ENCODE results near the gene DYNC1LI1.
A peak's percentile ranks its signal among the peaks of the same experiment; 100 is the strongest.
"Not testable (repeated sequence)": the region's sequence is repeated elsewhere in the genome, so short reads cannot be mapped to it uniquely, and the experiment has no call there.

Gene DYNC1LI1

DNA sequence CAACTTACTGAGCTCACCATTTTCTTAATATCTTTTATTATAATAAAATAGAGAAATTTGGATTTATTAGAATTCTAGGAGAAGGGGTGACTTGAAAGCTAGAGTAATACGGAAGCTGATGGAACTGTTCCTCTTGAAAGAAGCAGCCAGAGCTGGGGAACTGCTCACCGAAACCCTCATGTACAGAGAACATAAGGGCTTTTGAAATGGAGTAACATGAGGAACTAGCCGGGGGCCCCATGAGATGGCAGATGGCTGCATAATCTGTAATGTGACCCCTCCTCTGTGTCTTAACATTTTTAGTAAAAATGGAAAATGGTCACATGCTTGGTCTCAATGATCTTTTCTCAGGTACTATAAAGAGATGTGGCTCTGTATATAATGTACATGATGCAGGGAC is 15.7 kb upstream of the DYNC1LI1 start:
- no peak overlapping the region for H3K23ac ChIP-seq (ENCODE audit: low read length)
- H3K79me2 ChIP-seq (ENCODE audit: control insufficient read depth, insufficient read depth, low read length, poor library complexity): no peaks in the 10 kb centered on the region
- H3K9me3 ChIP-seq (ENCODE audit: insufficient read depth, low read depth, low read length): no peaks in the 10 kb centered on the region
- no peak overlapping the region for H4K8ac ChIP-seq (ENCODE audit: low read depth, low read length)
- H3K36me3 ChIP-seq (ENCODE audit: control insufficient read depth in 1 of 2, insufficient read depth in 2 of 2, low read length in 2 of 2): no peaks in the 10 kb centered on the region
- no peak for DNase-seq
- H3K4me2 ChIP-seq (ENCODE audit: low read length): no peak overlapping the region
- H4K91ac ChIP-seq (ENCODE audit: low read depth, low read length): no peak overlapping the region
- H2AFZ ChIP-seq (ENCODE audit: insufficient read depth, low read length, poor library complexity): no peak overlapping the region
- no peak overlapping the region for H2AK5ac ChIP-seq (ENCODE audit: low read length)
- H3K9ac ChIP-seq (ENCODE audit: low read length): no peak overlapping the region
- H3K14ac ChIP-seq (ENCODE audit: low read length): no peak overlapping the region
- no peak overlapping the region for H2BK120ac ChIP-seq (ENCODE audit: insufficient read depth, low read length, poor library complexity)
- no peaks in the 10 kb centered on the region for H3K27me3 ChIP-seq (ENCODE audit: insufficient read depth, low read length)
- H3K4me3 ChIP-seq (ENCODE audit: low read depth, low read length): no peak overlapping the region
- H3K18ac ChIP-seq (ENCODE audit: low read length): no peak overlapping the region
- no peaks in the 10 kb centered on the region for H3K79me1 ChIP-seq (ENCODE audit: low read length)
- H4K12ac ChIP-seq (ENCODE audit: low read depth, low read length): no peak overlapping the region
- no CpG with 5 or more reads among the region's 3 CpGs for WGBS (ENCODE audit: extremely low coverage, insufficient coverage, insufficient read length)
- H2BK12ac ChIP-seq (ENCODE audit: low read length): no peak overlapping the region
- H3K27ac ChIP-seq (ENCODE audit: low read depth, low read length): no peak overlapping the region
- no peak overlapping the region for H2BK5ac ChIP-seq (ENCODE audit: low read depth, low read length, poor library complexity)
- H3K4ac ChIP-seq (ENCODE audit: low read depth, low read length): no peak overlapping the region
- no peaks in the 10 kb centered on the region for H3K4me1 ChIP-seq (ENCODE audit: control insufficient read depth in 1 of 2, insufficient read depth in 2 of 2, low read length in 2 of 2)

DNA sequence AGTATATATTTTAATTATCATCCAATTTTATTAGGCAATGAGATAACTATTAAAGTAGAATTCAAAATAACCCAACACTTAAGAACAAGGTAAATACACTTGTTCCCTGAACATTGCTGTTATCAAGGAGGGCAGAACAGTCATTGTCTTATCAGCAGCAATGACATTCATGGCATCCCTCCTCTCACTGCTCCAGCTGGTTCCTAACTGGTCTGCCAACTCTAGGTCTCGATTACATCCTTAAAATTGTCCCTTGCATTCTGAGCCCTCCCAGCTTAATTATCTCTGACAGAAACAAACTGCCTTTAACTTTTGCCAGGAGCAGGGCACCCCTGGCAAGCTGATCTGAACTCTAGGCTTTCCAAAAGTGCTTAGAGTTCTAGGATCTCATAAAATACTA is 14.0 kb upstream of the DYNC1LI1 start:
- Histone ChIP-seq H2AFZ (ENCODE audit: insufficient read depth, low read length, poor library complexity) (no peak overlapping the region), H3K79me1 (ENCODE audit: low read length) (no peaks in the 10 kb centered on the region), H2AK5ac (ENCODE audit: low read length) (no peak overlapping the region), H4K12ac (ENCODE audit: low read depth, low read length) (no peak overlapping the region), H3K23ac (ENCODE audit: low read length) (no peak overlapping the region), H3K79me2 (ENCODE audit: control insufficient read depth, insufficient read depth, low read length, poor library complexity) (no peaks in the 10 kb centered on the region), H3K27me3 (ENCODE audit: insufficient read depth, low read length) (no peaks in the 10 kb centered on the region), H3K27ac (ENCODE audit: low read depth, low read length) (no peak overlapping the region), H2BK5ac (ENCODE audit: low read depth, low read length, poor library complexity) (no peak overlapping the region), H3K4me1 (ENCODE audit: control insufficient read depth in 1 of 2, insufficient read depth in 2 of 2, low read length in 2 of 2) (no peaks in the 10 kb centered on the region), H2BK120ac (ENCODE audit: insufficient read depth, low read length, poor library complexity) (no peak overlapping the region), H3K18ac (ENCODE audit: low read length) (no peak overlapping the region), H3K4me2 (ENCODE audit: low read length) (no peak overlapping the region), H2BK12ac (ENCODE audit: low read length) (no peak overlapping the region), H3K9me3 (ENCODE audit: insufficient read depth, low read depth, low read length) (no peaks in the 10 kb centered on the region), H3K36me3 (ENCODE audit: control insufficient read depth in 1 of 2, insufficient read depth in 2 of 2, low read length in 2 of 2) (no peaks in the 10 kb centered on the region), H3K9ac (ENCODE audit: low read length) (no peak overlapping the region), H4K8ac (ENCODE audit: low read depth, low read length) (no peak overlapping the region), H3K4me3 (ENCODE audit: low read depth, low read length) (no peak overlapping the region), H3K4ac (ENCODE audit: low read depth, low read length) (no peak overlapping the region), H4K91ac (ENCODE audit: low read depth, low read length) (no peak overlapping the region), H3K14ac (ENCODE audit: low read length) (no peak overlapping the region)
- no CpG with 5 or more reads among the region's 1 CpG for WGBS (ENCODE audit: extremely low coverage, insufficient coverage, insufficient read length)
- DNase-seq: peak; percentile 87 to 93

DNA sequence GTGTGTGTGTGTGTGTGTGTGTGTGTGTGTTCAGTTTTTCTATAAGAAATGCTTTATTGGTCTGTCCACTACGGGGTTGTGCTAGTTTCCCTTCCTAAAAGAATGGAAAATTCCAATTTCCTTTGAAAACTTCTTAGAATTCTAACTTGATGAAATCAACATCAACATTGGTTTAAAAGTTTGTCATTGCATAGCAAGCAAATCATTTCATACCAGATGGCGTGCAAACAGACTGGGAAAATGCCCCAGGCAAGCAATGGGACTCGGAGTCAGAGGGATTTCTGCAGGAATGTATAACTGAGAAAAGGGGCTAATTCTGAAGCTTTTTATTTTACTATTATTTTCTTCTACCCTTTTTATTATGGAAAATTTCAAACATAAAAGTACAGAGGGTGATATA is 13.1 kb upstream of the DYNC1LI1 start:
- no peak overlapping the region for H3K23ac ChIP-seq (ENCODE audit: low read length)
- no peak overlapping the region for H2BK5ac ChIP-seq (ENCODE audit: low read depth, low read length, poor library complexity)
- H3K9ac ChIP-seq (ENCODE audit: low read length): no peak overlapping the region
- H3K27me3 ChIP-seq (ENCODE audit: insufficient read depth, low read length): no peaks in the 10 kb centered on the region
- H3K27ac ChIP-seq (ENCODE audit: low read depth, low read length): no peak overlapping the region
- H2AK5ac ChIP-seq (ENCODE audit: low read length): no peak overlapping the region
- H3K9me3 ChIP-seq (ENCODE audit: insufficient read depth, low read depth, low read length): no peaks in the 10 kb centered on the region
- no peaks in the 10 kb centered on the region for H3K79me1 ChIP-seq (ENCODE audit: low read length)
- no peak overlapping the region for H3K18ac ChIP-seq (ENCODE audit: low read length)
- no CpG with 5 or more reads among the region's 3 CpGs for WGBS (ENCODE audit: extremely low coverage, insufficient coverage, insufficient read length)
- H3K79me2 ChIP-seq (ENCODE audit: control insufficient read depth, insufficient read depth, low read length, poor library complexity): no peaks in the 10 kb centered on the region
- no peaks in the 10 kb centered on the region for H3K4me1 ChIP-seq (ENCODE audit: control insufficient read depth in 1 of 2, insufficient read depth in 2 of 2, low read length in 2 of 2)
- H3K36me3 ChIP-seq (ENCODE audit: control insufficient read depth in 1 of 2, insufficient read depth in 2 of 2, low read length in 2 of 2): no peaks in the 10 kb centered on the region
- no peak overlapping the region for H2BK120ac ChIP-seq (ENCODE audit: insufficient read depth, low read length, poor library complexity)
- H4K12ac ChIP-seq (ENCODE audit: low read depth, low read length): no peak overlapping the region
- H4K8ac ChIP-seq (ENCODE audit: low read depth, low read length): no peak overlapping the region
- no peak overlapping the region for H3K4me2 ChIP-seq (ENCODE audit: low read length)
- H2AFZ ChIP-seq (ENCODE audit: insufficient read depth, low read length, poor library complexity): no peak overlapping the region
- no peak overlapping the region for H3K14ac ChIP-seq (ENCODE audit: low read length)
- no peak overlapping the region for H3K4ac ChIP-seq (ENCODE audit: low read depth, low read length)
- H2BK12ac ChIP-seq (ENCODE audit: low read length): no peak overlapping the region
- H3K4me3 ChIP-seq (ENCODE audit: low read depth, low read length): no peak overlapping the region
- peak; percentile 89 to 99 for DNase-seq
- H4K91ac ChIP-seq (ENCODE audit: low read depth, low read length): no peak overlapping the region

- not testable (repeated sequence) for H2AK5ac ChIP-seq (ENCODE audit: low read length); H3K4me1 ChIP-seq (ENCODE audit: control insufficient read depth in 1 of 2, insufficient read depth in 2 of 2, low read length in 2 of 2); H4K8ac ChIP-seq (ENCODE audit: low read depth, low read length); H3K18ac ChIP-seq (ENCODE audit: low read length); H3K4me3 ChIP-seq (ENCODE audit: low read depth, low read length); H3K4me2 ChIP-seq (ENCODE audit: low read length); H3K9me3 ChIP-seq (ENCODE audit: insufficient read depth, low read depth, low read length); H3K14ac ChIP-seq (ENCODE audit: low read length); H4K91ac ChIP-seq (ENCODE audit: low read depth, low read length); H3K9ac ChIP-seq (ENCODE audit: low read length); H3K4ac ChIP-seq (ENCODE audit: low read depth, low read length); H2BK12ac ChIP-seq (ENCODE audit: low read length); H4K12ac ChIP-seq (ENCODE audit: low read depth, low read length); H3K27me3 ChIP-seq (ENCODE audit: insufficient read depth, low read length); H2BK120ac ChIP-seq (ENCODE audit: insufficient read depth, low read length, poor library complexity); H2AFZ ChIP-seq (ENCODE audit: insufficient read depth, low read length, poor library complexity); DNase-seq; H3K36me3 ChIP-seq (ENCODE audit: control insufficient read depth in 1 of 2, insufficient read depth in 2 of 2, low read length in 2 of 2); H2BK5ac ChIP-seq (ENCODE audit: low read depth, low read length, poor library complexity); H3K27ac ChIP-seq (ENCODE audit: low read depth, low read length); H3K23ac ChIP-seq (ENCODE audit: low read length); H3K79me1 ChIP-seq (ENCODE audit: low read length); H3K79me2 ChIP-seq (ENCODE audit: control insufficient read depth, insufficient read depth, low read length, poor library complexity)
- WGBS (ENCODE audit: extremely low coverage, insufficient coverage, insufficient read length): no CpG with 5 or more reads among the region's 31 CpGs
These were observed 8.0 kb upstream of the DYNC1LI1 start for GRCh38 chr3:32578669-32579068.

All from trophoblast cell (in vitro differentiated cells and primary cell).